HEK293 (cell line): ENCODE data around the gene MTA1.
A peak's percentile ranks its signal among the peaks of the same experiment; 100 is the strongest.

Experiments used
- ATF2 ChIP-seq: fragments of 450-650 bp; formaldehyde crosslinking; IDR thresholded peaks from 2 replicates; pipeline ENCODE4 v1.5.1; 2016; ENCODE audit warnings: missing biosample characterization, missing genetic modification characterization, low read depth
- GLI2 ChIP-seq: fragments of 450-650 bp; formaldehyde crosslinking; IDR thresholded peaks from 2 replicates; pipeline ENCODE4; 2017; ENCODE audit warnings: missing biosample characterization, missing genetic modification characterization, low read depth, borderline replicate concordance
- KLF10 ChIP-seq: fragments of 450-650 bp; IDR thresholded peaks from 2 replicates; pipeline ENCODE4 v1.5.1; 2018; ENCODE audit warnings: missing biosample characterization, mild to moderate bottlenecking, missing genetic modification characterization
- KLF17 ChIP-seq: fragments of 450-650 bp; formaldehyde crosslinking; IDR thresholded peaks from 2 replicates; pipeline ENCODE4 v1.5.1; 2016; ENCODE audit warnings: missing biosample characterization, missing genetic modification characterization
- KLF8 ChIP-seq: fragments of 450-650 bp; formaldehyde crosslinking; IDR thresholded peaks from 2 replicates; pipeline ENCODE4 v1.5.1; 2016; ENCODE audit warnings: missing biosample characterization, missing genetic modification characterization
- SP7 ChIP-seq: fragments of 450-650 bp; formaldehyde crosslinking; IDR thresholded peaks from 2 replicates; pipeline ENCODE4 v1.5.1; 2016; ENCODE audit warnings: missing biosample characterization, missing genetic modification characterization
- TCF7L2 ChIP-seq: IDR thresholded peaks from 2 replicates; pipeline ENCODE4 v1.6.1; 2011; ENCODE audit warnings: low read depth, mild to moderate bottlenecking, inconsistent platforms, low read length, moderate library complexity, borderline replicate concordance
- WT1 ChIP-seq: fragments of 450-650 bp; formaldehyde crosslinking; IDR thresholded peaks from 2 replicates; pipeline ENCODE4 v1.5.1; 2016; ENCODE audit warnings: missing biosample characterization, missing genetic modification characterization
- ZBTB11 ChIP-seq: fragments of 450-650 bp; formaldehyde crosslinking; conservative IDR thresholded peaks from 2 replicates; pipeline ENCODE4 v1.5.1; 2016; ENCODE audit warnings: low read depth, missing biosample characterization, missing genetic modification characterization
- ZBTB20 ChIP-seq: fragments of 450-650 bp; formaldehyde crosslinking; IDR thresholded peaks from 2 replicates; pipeline ENCODE4 v1.5.1; 2016; ENCODE audit warnings: missing biosample characterization, missing genetic modification characterization
- ZFHX2 ChIP-seq: fragments of 450-650 bp; formaldehyde crosslinking; conservative IDR thresholded peaks from 2 replicates; pipeline ENCODE4 v1.5.1; 2016; ENCODE audit warnings: missing biosample characterization, missing genetic modification characterization
- ZFP37 ChIP-seq: fragments of 450-650 bp; formaldehyde crosslinking; IDR thresholded peaks from 2 replicates; pipeline ENCODE4 v1.5.1; 2016; ENCODE audit warnings: missing biosample characterization, missing genetic modification characterization
- ZNF114 ChIP-seq: fragments of 450-650 bp; formaldehyde crosslinking; IDR thresholded peaks from 2 replicates; pipeline ENCODE4 v1.5.0; 2017; ENCODE audit warnings: missing biosample characterization, missing genetic modification characterization
- ZNF121 ChIP-seq: fragments of 450-650 bp; formaldehyde crosslinking; IDR thresholded peaks from 2 replicates; pipeline ENCODE4 v1.5.1; 2016; ENCODE audit warnings: missing biosample characterization, missing genetic modification characterization
- ZNF175 ChIP-seq: fragments of 450-650 bp; formaldehyde crosslinking; IDR thresholded peaks from 2 replicates; pipeline ENCODE4 v1.5.1; 2016; ENCODE audit warnings: missing biosample characterization, missing genetic modification characterization
- ZNF223 ChIP-seq: fragments of 450-650 bp; formaldehyde crosslinking; IDR thresholded peaks from 2 replicates; pipeline ENCODE4 v1.5.1; 2016; ENCODE audit warnings: missing biosample characterization, missing genetic modification characterization
- ZNF354C ChIP-seq: fragments of 450-650 bp; formaldehyde crosslinking; IDR thresholded peaks from 2 replicates; pipeline ENCODE4 v1.5.1; 2016; ENCODE audit warnings: missing biosample characterization, missing genetic modification characterization, low read depth, borderline replicate concordance
- ZNF362 ChIP-seq: fragments of 450-650 bp; formaldehyde crosslinking; IDR thresholded peaks from 2 replicates; pipeline ENCODE4 v1.5.1; 2016; ENCODE audit warnings: missing biosample characterization, missing genetic modification characterization
- ZNF366 ChIP-seq: fragments of 450-650 bp; formaldehyde crosslinking; conservative IDR thresholded peaks from 2 replicates; pipeline ENCODE4 v1.5.1; 2016; ENCODE audit warnings: missing biosample characterization, missing genetic modification characterization
- ZNF37A ChIP-seq: fragments of 450-650 bp; IDR thresholded peaks from 2 replicates; pipeline ENCODE4 v1.5.1; 2018; ENCODE audit warnings: missing biosample characterization, missing genetic modification characterization
- ZNF404 ChIP-seq: fragments of 450-650 bp; formaldehyde crosslinking; IDR thresholded peaks from 2 replicates; pipeline ENCODE4 v1.5.1; 2017; ENCODE audit warnings: missing biosample characterization, missing genetic modification characterization
- ZNF488 ChIP-seq: fragments of 450-650 bp; formaldehyde crosslinking; IDR thresholded peaks from 2 replicates; pipeline ENCODE4 v1.5.1; 2016; ENCODE audit warnings: missing biosample characterization, missing genetic modification characterization
- ZNF501 ChIP-seq: fragments of 450-650 bp; formaldehyde crosslinking; IDR thresholded peaks from 2 replicates; pipeline ENCODE4 v1.5.1; 2016; ENCODE audit warnings: missing biosample characterization, missing genetic modification characterization
- ZNF514 ChIP-seq: fragments of 450-650 bp; formaldehyde crosslinking; IDR thresholded peaks from 2 replicates; pipeline ENCODE4 v1.5.1; 2016; ENCODE audit warnings: missing biosample characterization, missing genetic modification characterization
- ZNF561 ChIP-seq: fragments of 450-650 bp; IDR thresholded peaks from 2 replicates; pipeline ENCODE4 v1.5.1; 2018; ENCODE audit warnings: missing biosample characterization, missing genetic modification characterization, borderline replicate concordance
- ZNF571 ChIP-seq: fragments of 450-650 bp; formaldehyde crosslinking; IDR thresholded peaks from 2 replicates; pipeline ENCODE4 v1.5.0; 2017; ENCODE audit warnings: missing biosample characterization, missing genetic modification characterization
- ZNF629 ChIP-seq: fragments of 450-650 bp; formaldehyde crosslinking; IDR thresholded peaks from 2 replicates; pipeline ENCODE4 v1.5.1; 2017; ENCODE audit warnings: missing biosample characterization, missing genetic modification characterization
- ZNF658 ChIP-seq: fragments of 450-650 bp; formaldehyde crosslinking; IDR thresholded peaks from 2 replicates; pipeline ENCODE4; 2016; ENCODE audit warnings: missing biosample characterization, missing genetic modification characterization
- ZNF768 ChIP-seq: fragments of 450-650 bp; formaldehyde crosslinking; IDR thresholded peaks from 2 replicates; pipeline ENCODE4 v1.5.1; 2018; ENCODE audit warnings: missing biosample characterization, mild to moderate bottlenecking, missing genetic modification characterization
- ZNF791 ChIP-seq: fragments of 450-650 bp; formaldehyde crosslinking; IDR thresholded peaks from 2 replicates; pipeline ENCODE4 v1.5.1; 2016; ENCODE audit warnings: missing biosample characterization, missing genetic modification characterization
- ZSCAN16 ChIP-seq: fragments of 450-650 bp; formaldehyde crosslinking; IDR thresholded peaks from 2 replicates; pipeline ENCODE4 v1.5.1; 2016; ENCODE audit warnings: missing biosample characterization, missing genetic modification characterization
- ZSCAN18 ChIP-seq: fragments of 450-650 bp; formaldehyde crosslinking; IDR thresholded peaks from 2 replicates; pipeline ENCODE4 v1.5.1; 2016; ENCODE audit warnings: missing biosample characterization, missing genetic modification characterization

MTA1 gene

GRCh38 chr14:105489542-105490266, 70.1 kb downstream of the MTA1 start (continued):
- TF ChIP-seq ZFP37 (tag by site-specific recombination): no peak
- no peak for TF ChIP-seq ATF2 (tag by site-specific recombination)
- TF ChIP-seq ZSCAN16: no peak
- no peak for TF ChIP-seq ZNF175
- no peak for TF ChIP-seq ZNF37A (tag by site-specific recombination)
- no peak for TF ChIP-seq ZNF768 (tag by site-specific recombination)
- TF ChIP-seq ZNF114: no peak
- TF ChIP-seq KLF8 (tag by site-specific recombination): peak; percentile 96
- peak; percentile 37; the same call in 1 of the 2 replicates for TF ChIP-seq ZBTB11 (tag by site-specific recombination)
- 0 out of 2 replicates have a peak, but pooled peaks have one; percentile 8 for TF ChIP-seq WT1 (tag by site-specific recombination)
- TF ChIP-seq ZNF561 (tag by site-specific recombination): peak; percentile 61; the same call in 1 of the 2 replicates
- TF ChIP-seq ZSCAN18 (tag by site-specific recombination): no peak
- TF ChIP-seq ZNF571 (tag by site-specific recombination): no peak
- TF ChIP-seq ZNF121 (tag by site-specific recombination): no peak
- TF ChIP-seq GLI2 (tag by site-specific recombination): no peak
- no peak for TF ChIP-seq ZNF658
- peak; percentile 98 for TF ChIP-seq ZFHX2 (tag by site-specific recombination)
- TF ChIP-seq ZNF488 (tag by site-specific recombination): no peak
- peak; percentile 73; the same call in 1 of the 2 replicates for TF ChIP-seq SP7 (tag by site-specific recombination)
- peak; percentile 45; the same call in 1 of the 2 replicates for TF ChIP-seq KLF10 (tag by site-specific recombination)
- peak; percentile 58; the same call in 1 of the 2 replicates for TF ChIP-seq ZBTB20 (tag by site-specific recombination)
- peak; percentile 88 for TF ChIP-seq ZNF366 (tag by site-specific recombination)
- TF ChIP-seq ZNF362 (tag by site-specific recombination): no peak
- TF ChIP-seq ZNF501 (tag by site-specific recombination): peak; percentile 69; the same call in 1 of the 2 replicates
- no peak for TF ChIP-seq TCF7L2
- no peak for TF ChIP-seq ZNF791 (tag by site-specific recombination)
- peak; percentile 65 for TF ChIP-seq ZNF629 (tag by site-specific recombination)
- TF ChIP-seq ZNF223 (tag by site-specific recombination): no peak
- no peak; the same call in 1 of the 2 replicates for TF ChIP-seq KLF17 (tag by site-specific recombination)
- no peak for TF ChIP-seq ZNF514 (tag by site-specific recombination)
- no peak for TF ChIP-seq ZNF404
- TF ChIP-seq ZNF354C (tag by site-specific recombination): no peak
